HepG2 (cell line): ENCODE results near the gene DPM2. TPM values are rescaled to one million over a fixed set of nuclear protein-coding genes. Genes with fewer than 3 reads are reported as not detected.

Source experiments
- ATAC-seq: fragments of 200-7000 bp; cut with Tn5 transposase; 3 replicates; pipeline ENCODE4 v1.9.1; 2020; ENCODE audit warnings: mild to moderate bottlenecking, moderate library complexity
- BruUV-seq: library from RNA; stranded (reverse); fragments of 400-500 nt; replicated peaks from 2 replicates; lab custom pipeline; 2021; lab: Mats Ljungman, UMichigan
- CTCF ChIA-PET: fragments of 300-600 bp; formaldehyde crosslinking; extraction: SDS; loops from one replicate; lab custom pipeline; 2021; ENCODE audit warnings: low total read pairs, inconsistent platforms, low intra/inter-chr PET ratio; lab: Yijun Ruan, JAX
- POLR2A ChIA-PET: fragments of 350-600 bp; sonication (Branson Sonifier 250); formaldehyde crosslinking; loops from one replicate; lab custom pipeline; 2020; ENCODE audit warnings: antibody characterized with exemption, inconsistent platforms; lab: Yijun Ruan, JAX
- DNase-seq: peaks from one replicate; pipeline ENCODE4 v3.0.0-alpha.2; 2015; ENCODE audit warnings: low spot score
- FAIRE-seq: peaks from 3 replicates; lab custom pipeline; 2011; peaks lifted over from hg19 to GRCh38; lab: Jason Lieb, UNC
- H2AFZ ChIP-seq: one replicate; pipeline ENCODE4 v1.6.1; 2011; ENCODE audit warnings: low read length, inconsistent platforms
- H3K27ac ChIP-seq: fragments of 300-600 bp; 3 replicates; pipeline ENCODE4 v1.8.0; 2011; ENCODE audit warnings: mixed run types, mild to moderate bottlenecking, mixed read lengths, low read length, inconsistent platforms; ENCODE audit not compliant: insufficient read depth; ENCODE audit errors: extremely low read length
- H3K27me3 ChIP-seq, 2 experiments: fragments of 200-600 bp in 1 of 2; 2 replicates in 1 of 2; 3 replicates in 1 of 2; pipeline versions ENCODE4 v1.6.0 to v1.8.0; 2011; ENCODE audit warnings: low read length in 2 of 2, mild to moderate bottlenecking in 2 of 2, moderate library complexity in 2 of 2, inconsistent platforms in 1 of 2; ENCODE audit not compliant: insufficient read depth in 2 of 2, control insufficient read depth in 1 of 2
- H3K36me3 ChIP-seq, 2 experiments: fragments of 200-600 bp in 1 of 2; replicated peaks in 1 of 2; 2 replicates in 1 of 2; 3 replicates in 1 of 2; pipeline versions ENCODE4 v1.5.1 to v1.8.0; 2011; ENCODE audit warnings: low read length in 2 of 2, inconsistent platforms in 1 of 2; ENCODE audit not compliant: insufficient read depth in 2 of 2, control insufficient read depth in 1 of 2
- H3K4me1 ChIP-seq: 2 replicates; pipeline ENCODE4 v1.5.1; 2012; ENCODE audit warnings: low read length, inconsistent platforms; ENCODE audit not compliant: insufficient read depth
- H3K4me2 ChIP-seq: 2 replicates; pipeline ENCODE4 v1.6.0; 2011; ENCODE audit warnings: low read depth, low read length, inconsistent platforms
- H3K4me3 ChIP-seq, 3 experiments: fragments of 200-600 bp in 1 of 3; sonication (generic), shearing (Covaris generic) in 1 of 3; replicated peaks in 1 of 3; 2 replicates each; pipeline ENCODE4 v1.5.1; 2011 to 2016; ENCODE audit warnings: low read length in 3 of 3, inconsistent platforms in 2 of 3, low read depth in 2 of 3, mild to moderate bottlenecking in 2 of 3, control low read depth in 1 of 3, mixed read lengths in 1 of 3; ENCODE audit not compliant: insufficient read depth in 1 of 3
- H3K79me2 ChIP-seq: one replicate; pipeline ENCODE4 v1.6.1; 2011; ENCODE audit warnings: low read length, inconsistent platforms; ENCODE audit not compliant: insufficient read depth
- H3K9ac ChIP-seq: 2 replicates; pipeline ENCODE4 v1.6.0; 2011; ENCODE audit warnings: mild to moderate bottlenecking, low read depth, low read length, inconsistent platforms; ENCODE audit not compliant: insufficient read depth
- H3K9me3 ChIP-seq: 2 replicates; pipeline ENCODE4 v1.5.1; 2012; ENCODE audit warnings: mild to moderate bottlenecking, low read length
- H4K20me1 ChIP-seq: 2 replicates; pipeline ENCODE4 v1.6.0; 2011; ENCODE audit warnings: inconsistent platforms, mild to moderate bottlenecking, low read length, moderate library complexity; ENCODE audit not compliant: insufficient read depth
- KMT2B ChIP-seq: IDR thresholded peaks from 2 replicates; pipeline ENCODE4 v1.6.1; 2016; ENCODE audit warnings: missing genetic modification reagents, missing compliant biosample characterization
- MEIS2 ChIP-seq: sonication (generic); formaldehyde crosslinking; IDR thresholded peaks from 2 replicates; pipeline ENCODE4 v1.9.0; 2021; ENCODE audit warnings: mild to moderate bottlenecking, missing genetic modification reagents
- SIX4 ChIP-seq: sonication (generic); formaldehyde crosslinking; IDR thresholded peaks from 2 replicates; pipeline ENCODE4 v1.4.0; 2020; ENCODE audit warnings: missing genetic modification reagents
- TBX2 ChIP-seq: sonication (generic); formaldehyde crosslinking; IDR thresholded peaks from 2 replicates; pipeline ENCODE4 v1.5.0; 2020; ENCODE audit warnings: missing genetic modification reagents, mild to moderate bottlenecking, borderline replicate concordance
- ZNF263 ChIP-seq: sonication (generic); formaldehyde crosslinking; IDR thresholded peaks from 2 replicates; pipeline ENCODE4 v1.4.0; 2020; ENCODE audit warnings: missing genetic modification reagents
- WGBS: methylation state at CpG from one replicate; pipeline ENCODE4 v1.1.6; 2017; ENCODE audit warnings: low lambda C conversion rate; 5-methylcytosine and 5-hydroxymethylcytosine counted together
- in situ Hi-C: cut with HindIII; loops from 2 replicates; pipeline ENCODE4 v1.10.0; 2017; ENCODE audit warnings: low pct_unique_long_range_greater_than_20kb; ENCODE audit not compliant: extremely low pct_ligation_motif_present
- intact Hi-C: fragments of 100-400 bp; cut with micrococcal nuclease; formaldehyde crosslinking; loops from one replicate; pipeline ENCODE4 v1.10.0; 2022; ENCODE audit not compliant: unreplicated experiment
- polyA plus RNA-seq, 8 experiments: library from polyadenylated mRNA; depleted of rRNA in 3 of 8; stranded (reverse) in 7 of 8; unstranded in 1 of 8; fragments of >200 nt; fragmentation: Illumina TruSeq in 4 of 8; extraction: Trizol in 4 of 8; gene quantifications; 2 replicates each; pipeline versions ENCODE4 v1.2.1 to v1.2.3, GENCODE V29; 2011 to 2016; ENCODE audit warnings: low read depth in 4 of 8, missing spikeins in 1 of 8, mixed read lengths in 1 of 8; ENCODE audit not compliant: insufficient read depth in 1 of 8
- total RNA-seq, 5 experiments: library from RNA; depleted of rRNA; stranded (reverse); fragments of >200 nt; fragmentation: Illumina TruSeq; extraction: Trizol; gene quantifications; 2 replicates each; pipeline ENCODE4 v1.2.3, GENCODE V29; 2016; ENCODE audit warnings: low read depth in 1 of 5
- TF ChIP-seq, protein P1 (sequence below): sonication (generic); formaldehyde crosslinking; IDR thresholded peaks from 2 replicates; pipeline ENCODE4 v1.4.0; 2020; ENCODE audit warnings: mild to moderate bottlenecking, missing genetic modification reagents, borderline replicate concordance
- TF ChIP-seq, protein P2 (sequence below): sonication (generic); formaldehyde crosslinking; IDR thresholded peaks from 2 replicates; pipeline ENCODE4 v1.4.0; 2020; ENCODE audit warnings: missing genetic modification reagents

DPM2 gene
- total and polyA plus RNA-seq, 2 of the 13 experiments (the other 11 are each of a cell fraction or from before 2014, with no cell fraction given) = 24.8 to 35.3 TPM

DNA sequence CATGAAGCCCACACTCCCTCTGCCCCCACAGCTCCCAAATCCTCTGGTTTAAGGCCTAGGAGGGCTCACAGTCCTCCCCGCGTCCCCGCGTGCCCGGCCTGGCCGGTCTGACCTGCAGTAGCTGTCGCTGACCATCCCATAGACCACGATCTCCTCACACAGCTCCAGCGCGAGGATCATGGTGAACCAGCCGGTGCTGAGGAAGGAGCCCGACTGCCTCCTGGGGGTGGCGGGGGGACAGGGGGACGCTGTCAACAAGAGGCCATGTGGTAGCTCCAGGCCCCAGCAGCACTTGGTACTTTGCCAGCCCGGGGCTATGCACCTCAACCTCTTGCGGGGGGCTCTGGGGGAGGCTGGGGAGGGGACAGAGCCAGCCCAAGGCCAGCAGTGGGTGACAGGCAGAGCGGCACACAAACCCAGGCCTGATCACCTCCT lies 27.8 kb downstream of the DPM2 start:
- Histone ChIP-seq H3K9me3 (no peaks in the 10 kb centered on the region), H3K79me2 (no peaks in the 10 kb centered on the region), H3K36me3 (peaks cover 7 to 15% of the 10 kb centered on the region in 2 experiments; a peak in 4 of 5 replicates), H2AFZ (no peak overlapping the region), H3K9ac (no peak overlapping the region), H3K4me3 (no peak overlapping the region), H4K20me1 (no peaks in the 10 kb centered on the region), H3K27me3 (no peaks in the 10 kb centered on the region), H3K27ac (no peak overlapping the region), H3K4me2 (no peak overlapping the region), H3K4me1 (peaks cover 29% of the 10 kb centered on the region)
- no TSS peak for BruUV-seq
- intact Hi-C loops (no loop called here), in situ Hi-C loops (no loop called here)
- ATAC-seq (no peak), FAIRE-seq (no peak), DNase-seq (no peak)
- WGBS = 91% methylated on average over 13 of the region's 17 CpGs
- ChIA-PET POLR2A (interaction anchor here (0.8 kb wide), 1 partner anchor 13 kb away, joined by 4 read pairs; no protein-coding TSS in a partner anchor), CTCF (no interaction called here)
- TF ChIP-seq, protein P1, sequence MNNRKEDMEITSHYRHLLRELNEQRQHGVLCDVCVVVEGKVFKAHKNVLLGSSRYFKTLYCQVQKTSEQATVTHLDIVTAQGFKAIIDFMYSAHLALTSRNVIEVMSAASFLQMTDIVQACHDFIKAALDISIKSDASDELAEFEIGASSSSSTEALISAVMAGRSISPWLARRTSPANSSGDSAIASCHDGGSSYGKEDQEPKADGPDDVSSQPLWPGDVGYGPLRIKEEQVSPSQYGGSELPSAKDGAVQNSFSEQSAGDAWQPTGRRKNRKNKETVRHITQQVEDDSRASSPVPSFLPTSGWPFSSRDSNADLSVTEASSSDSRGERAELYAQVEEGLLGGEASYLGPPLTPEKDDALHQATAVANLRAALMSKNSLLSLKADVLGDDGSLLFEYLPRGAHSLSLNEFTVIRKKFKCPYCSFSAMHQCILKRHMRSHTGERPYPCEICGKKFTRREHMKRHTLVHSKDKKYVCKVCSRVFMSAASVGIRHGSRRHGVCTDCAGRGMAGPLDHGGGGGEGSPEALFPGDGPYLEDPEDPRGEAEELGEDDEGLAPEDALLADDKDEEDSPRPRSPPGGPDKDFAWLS (CRISPR knock-in tag) = no peak
- TF ChIP-seq, protein P2, sequence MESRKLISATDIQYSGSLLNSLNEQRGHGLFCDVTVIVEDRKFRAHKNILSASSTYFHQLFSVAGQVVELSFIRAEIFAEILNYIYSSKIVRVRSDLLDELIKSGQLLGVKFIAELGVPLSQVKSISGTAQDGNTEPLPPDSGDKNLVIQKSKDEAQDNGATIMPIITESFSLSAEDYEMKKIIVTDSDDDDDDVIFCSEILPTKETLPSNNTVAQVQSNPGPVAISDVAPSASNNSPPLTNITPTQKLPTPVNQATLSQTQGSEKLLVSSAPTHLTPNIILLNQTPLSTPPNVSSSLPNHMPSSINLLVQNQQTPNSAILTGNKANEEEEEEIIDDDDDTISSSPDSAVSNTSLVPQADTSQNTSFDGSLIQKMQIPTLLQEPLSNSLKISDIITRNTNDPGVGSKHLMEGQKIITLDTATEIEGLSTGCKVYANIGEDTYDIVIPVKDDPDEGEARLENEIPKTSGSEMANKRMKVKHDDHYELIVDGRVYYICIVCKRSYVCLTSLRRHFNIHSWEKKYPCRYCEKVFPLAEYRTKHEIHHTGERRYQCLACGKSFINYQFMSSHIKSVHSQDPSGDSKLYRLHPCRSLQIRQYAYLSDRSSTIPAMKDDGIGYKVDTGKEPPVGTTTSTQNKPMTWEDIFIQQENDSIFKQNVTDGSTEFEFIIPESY (CRISPR knock-in tag) = peak; percentile 70

DNA sequence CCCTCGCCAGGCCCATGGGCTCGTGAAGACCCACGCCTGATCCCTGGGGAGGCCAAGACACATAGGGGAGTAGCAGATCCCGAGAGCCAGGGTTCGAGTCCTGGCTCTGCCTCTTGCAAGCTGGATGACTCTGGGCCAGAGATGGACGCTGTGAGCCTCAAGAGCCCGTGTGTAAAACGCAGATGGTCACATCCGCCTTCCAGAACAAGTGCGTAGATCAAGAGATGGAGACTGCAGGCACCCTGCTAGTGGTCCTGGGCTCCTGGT lies 29.1 kb downstream of the DPM2 start:
- Histone ChIP-seq H3K27me3 (no peaks in the 10 kb centered on the region), H2AFZ (no peak overlapping the region), H3K27ac (no peak overlapping the region), H3K4me3 (no peak overlapping the region), H3K4me1 (peaks cover 30% of the 10 kb centered on the region), H3K79me2 (no peaks in the 10 kb centered on the region), H3K9ac (no peak overlapping the region), H4K20me1 (no peaks in the 10 kb centered on the region), H3K36me3 (peaks cover 7 to 15% of the 10 kb centered on the region in 2 experiments; a peak in 4 of 5 replicates), H3K9me3 (no peaks in the 10 kb centered on the region), H3K4me2 (no peak overlapping the region)
- DNase-seq = no peak
- CTCF ChIA-PET = no interaction called here
- in situ Hi-C loops = no loop called here
- WGBS = 100% methylated on average over 3 of the region's 10 CpGs
- ATAC-seq = no peak
- POLR2A ChIA-PET = no interaction called here
- intact Hi-C loops = no loop called here
- BruUV-seq = no TSS peak
- FAIRE-seq = no peak
- TF ChIP-seq ZNF263 (CRISPR knock-in tag) (no peak), SIX4 (CRISPR knock-in tag) (no peak), TBX2 (CRISPR knock-in tag) (no peak), KMT2B (CRISPR knock-in tag) (no peak), MEIS2 (CRISPR knock-in tag) (no peak)
